Measurements from ENCODE around the gene FNIP2.
A peak's percentile ranks its signal among the peaks of the same experiment; 100 is the strongest.

The FNIP2 gene

DNA sequence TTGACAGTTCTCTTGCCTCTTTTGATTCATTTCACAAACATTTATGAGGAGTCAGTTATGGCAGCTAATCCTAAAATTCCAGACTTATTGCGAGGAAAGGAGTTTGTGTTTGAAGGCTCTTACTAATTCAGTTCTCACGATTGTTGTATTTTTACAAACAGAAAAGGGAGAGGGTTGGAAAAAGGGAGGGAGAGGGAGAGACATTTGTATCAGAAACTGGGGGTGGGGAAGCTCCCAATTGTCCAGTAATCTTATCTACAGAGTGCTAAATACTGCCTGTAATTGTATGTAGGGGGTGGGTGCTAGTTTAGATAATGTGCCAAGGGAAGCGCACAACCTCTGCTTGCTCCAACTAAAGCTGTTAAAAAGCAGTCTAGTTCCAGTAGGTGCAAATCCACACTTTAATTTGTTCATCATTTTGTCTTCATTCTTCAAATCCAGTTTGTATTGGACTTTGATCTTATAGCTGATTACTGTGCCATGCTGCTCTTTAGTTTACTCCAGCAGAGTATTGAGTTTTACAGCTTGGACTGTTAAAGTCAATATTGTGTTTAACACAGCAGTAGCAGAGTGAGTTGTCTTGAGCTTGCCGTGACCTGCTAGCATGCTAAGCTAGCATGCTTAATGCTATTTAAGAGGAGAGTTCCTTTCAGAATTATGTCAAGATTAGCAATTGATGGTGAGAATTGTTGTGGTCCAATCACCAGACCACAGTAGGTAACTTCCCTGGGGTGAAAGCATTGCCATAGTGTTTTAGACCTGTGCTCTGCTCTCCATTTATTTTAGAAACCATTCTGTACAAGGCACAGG, 13.9 kb downstream of the FNIP2 start (continued):
- TF ChIP-seq ZNF398 (tag by site-specific recombination; IDR thresholded peaks at IDR 0.05) = peak; percentile 65; the same call in 1 of the 2 replicates
- no peak for TF ChIP-seq ZNF664 (tag by site-specific recombination; IDR thresholded peaks at IDR 0.05)
- no peak for TF ChIP-seq RBAK (tag by site-specific recombination; IDR thresholded peaks at IDR 0.05)
- TF ChIP-seq ZNF341 (tag by site-specific recombination; IDR thresholded peaks at IDR 0.05; ENCODE audit: low read depth) = peak; percentile 35; the same call in 1 of the 2 replicates
- no peak for TF ChIP-seq ZNF830 (tag by site-specific recombination; IDR thresholded peaks at IDR 0.05; ENCODE audit: low read depth)
- TF ChIP-seq, protein P1, sequence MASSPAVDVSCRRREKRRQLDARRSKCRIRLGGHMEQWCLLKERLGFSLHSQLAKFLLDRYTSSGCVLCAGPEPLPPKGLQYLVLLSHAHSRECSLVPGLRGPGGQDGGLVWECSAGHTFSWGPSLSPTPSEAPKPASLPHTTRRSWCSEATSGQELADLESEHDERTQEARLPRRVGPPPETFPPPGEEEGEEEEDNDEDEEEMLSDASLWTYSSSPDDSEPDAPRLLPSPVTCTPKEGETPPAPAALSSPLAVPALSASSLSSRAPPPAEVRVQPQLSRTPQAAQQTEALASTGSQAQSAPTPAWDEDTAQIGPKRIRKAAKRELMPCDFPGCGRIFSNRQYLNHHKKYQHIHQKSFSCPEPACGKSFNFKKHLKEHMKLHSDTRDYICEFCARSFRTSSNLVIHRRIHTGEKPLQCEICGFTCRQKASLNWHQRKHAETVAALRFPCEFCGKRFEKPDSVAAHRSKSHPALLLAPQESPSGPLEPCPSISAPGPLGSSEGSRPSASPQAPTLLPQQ (tag by site-specific recombination; IDR thresholded peaks at IDR 0.05) = no peak
- no peak for TF ChIP-seq PRDM2 (tag by site-specific recombination; IDR thresholded peaks at IDR 0.05; ENCODE audit: borderline replicate concordance)
- no peak for TF ChIP-seq ZNF776 (tag by site-specific recombination; IDR thresholded peaks at IDR 0.05; ENCODE audit: borderline replicate concordance)
- peak; percentile 99 for TF ChIP-seq PRDM6 (tag by site-specific recombination; IDR thresholded peaks at IDR 0.05)
- no peak for TF ChIP-seq ZBTB48 (tag by site-specific recombination; IDR thresholded peaks at IDR 0.05)
- no peak for TF ChIP-seq ZFP69B (tag by site-specific recombination; IDR thresholded peaks at IDR 0.05)
- no peak for TF ChIP-seq AEBP2 (tag by site-specific recombination; IDR thresholded peaks at IDR 0.05; ENCODE audit: borderline replicate concordance)
- no peak for TF ChIP-seq ZNF473 (tag by site-specific recombination; IDR thresholded peaks at IDR 0.05)
- TF ChIP-seq ZBTB8A (tag by site-specific recombination; IDR thresholded peaks at IDR 0.05) = no peak
- TF ChIP-seq, protein P2, sequence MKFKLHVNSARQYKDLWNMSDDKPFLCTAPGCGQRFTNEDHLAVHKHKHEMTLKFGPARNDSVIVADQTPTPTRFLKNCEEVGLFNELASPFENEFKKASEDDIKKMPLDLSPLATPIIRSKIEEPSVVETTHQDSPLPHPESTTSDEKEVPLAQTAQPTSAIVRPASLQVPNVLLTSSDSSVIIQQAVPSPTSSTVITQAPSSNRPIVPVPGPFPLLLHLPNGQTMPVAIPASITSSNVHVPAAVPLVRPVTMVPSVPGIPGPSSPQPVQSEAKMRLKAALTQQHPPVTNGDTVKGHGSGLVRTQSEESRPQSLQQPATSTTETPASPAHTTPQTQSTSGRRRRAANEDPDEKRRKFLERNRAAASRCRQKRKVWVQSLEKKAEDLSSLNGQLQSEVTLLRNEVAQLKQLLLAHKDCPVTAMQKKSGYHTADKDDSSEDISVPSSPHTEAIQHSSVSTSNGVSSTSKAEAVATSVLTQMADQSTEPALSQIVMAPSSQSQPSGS (tag by site-specific recombination; IDR thresholded peaks at IDR 0.05; ENCODE audit: low read depth) = no peak
- TF ChIP-seq, protein P3, sequence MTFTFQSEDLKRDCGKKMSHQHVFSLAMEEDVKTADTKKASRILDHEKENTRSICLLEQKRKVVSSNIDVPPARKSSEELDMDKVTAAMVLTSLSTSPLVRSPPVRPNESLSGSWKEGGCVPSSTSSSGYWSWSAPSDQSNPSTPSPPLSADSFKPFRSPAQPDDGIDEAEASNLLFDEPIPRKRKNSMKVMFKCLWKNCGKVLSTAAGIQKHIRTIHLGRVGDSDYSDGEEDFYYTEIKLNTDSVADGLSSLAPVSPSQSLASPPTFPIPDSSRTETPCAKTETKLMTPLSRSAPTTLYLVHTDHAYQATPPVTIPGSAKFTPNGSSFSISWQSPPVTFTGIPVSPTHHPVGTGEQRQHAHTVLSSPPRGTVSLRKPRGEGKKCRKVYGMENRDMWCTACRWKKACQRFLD (tag by site-specific recombination; IDR thresholded peaks at IDR 0.05) = no peak
- no peak for TF ChIP-seq ZNF274 (IDR thresholded peaks at IDR 0.05; ENCODE audit: low read length)
- no peak for TF ChIP-seq ZNF274 (tag by site-specific recombination; IDR thresholded peaks at IDR 0.05; ENCODE audit: borderline replicate concordance)
- no peak for TF ChIP-seq ZNF175 (tag by site-specific recombination; IDR thresholded peaks at IDR 0.05)
- TF ChIP-seq ZSCAN16 (tag by site-specific recombination; IDR thresholded peaks at IDR 0.05) = no peak
- peak; percentile 73 for TF ChIP-seq SP7 (tag by site-specific recombination; IDR thresholded peaks at IDR 0.05)
- no peak for TF ChIP-seq ZBTB20 (tag by site-specific recombination; IDR thresholded peaks at IDR 0.05)
- no peak for TF ChIP-seq ZNF184 (tag by site-specific recombination; IDR thresholded peaks at IDR 0.05)
- TF ChIP-seq ZNF530 (tag by site-specific recombination; IDR thresholded peaks at IDR 0.05; ENCODE audit: low read depth) = no peak
